GM21381 (cell line): ENCODE results near the gene SDK2.

Source experiments
- ATAC-seq: cut with Tn5 transposase; IDR thresholded peaks from one replicate; pipeline ENCODE4 v1.9.1; 2021; ENCODE audit warnings: mild to moderate bottlenecking, moderate library complexity; ENCODE audit not compliant: unreplicated experiment

Gene SDK2

GRCh38 chr17:73292031-73292531 is 352.2 kb downstream of the SDK2 start:
- no peak for ATAC-seq

- peak; percentile 92 for ATAC-seq
These were observed 352.9 kb downstream of the SDK2 start for GRCh38 chr17:73291260-73291801.

GRCh38 chr17:73290399-73291259 is 353.6 kb downstream of the SDK2 start:
- ATAC-seq = peak; percentile 45

GRCh38 chr17:73289549-73290254 is 354.5 kb downstream of the SDK2 start:
- ATAC-seq = no peak

- no peak for ATAC-seq
These were observed 355.5 kb downstream of the SDK2 start for GRCh38 chr17:73288534-73289302.

- no peak for ATAC-seq
These were observed 357.4 kb downstream of the SDK2 start for GRCh38 chr17:73286863-73287296.

- ATAC-seq = no peak
These were observed 358.1 kb downstream of the SDK2 start for GRCh38 chr17:73285916-73286862.

GRCh38 chr17:73285603-73285908 is 358.7 kb downstream of the SDK2 start:
- no peak for ATAC-seq

GRCh38 chr17:73284906-73285602 is 359.2 kb downstream of the SDK2 start:
- ATAC-seq = no peak
